Measurements from ENCODE around the gene SLC2A4RG. TPM values are rescaled to one million over a fixed set of nuclear protein-coding genes. Genes with fewer than 3 reads are reported as not detected.

The SLC2A4RG gene
- total and polyA plus RNA-seq, 2 of the 13 experiments (the other 11 are each of a cell fraction or from before 2014, with no cell fraction given), result 91.4 to 95.9 TPM

DNA sequence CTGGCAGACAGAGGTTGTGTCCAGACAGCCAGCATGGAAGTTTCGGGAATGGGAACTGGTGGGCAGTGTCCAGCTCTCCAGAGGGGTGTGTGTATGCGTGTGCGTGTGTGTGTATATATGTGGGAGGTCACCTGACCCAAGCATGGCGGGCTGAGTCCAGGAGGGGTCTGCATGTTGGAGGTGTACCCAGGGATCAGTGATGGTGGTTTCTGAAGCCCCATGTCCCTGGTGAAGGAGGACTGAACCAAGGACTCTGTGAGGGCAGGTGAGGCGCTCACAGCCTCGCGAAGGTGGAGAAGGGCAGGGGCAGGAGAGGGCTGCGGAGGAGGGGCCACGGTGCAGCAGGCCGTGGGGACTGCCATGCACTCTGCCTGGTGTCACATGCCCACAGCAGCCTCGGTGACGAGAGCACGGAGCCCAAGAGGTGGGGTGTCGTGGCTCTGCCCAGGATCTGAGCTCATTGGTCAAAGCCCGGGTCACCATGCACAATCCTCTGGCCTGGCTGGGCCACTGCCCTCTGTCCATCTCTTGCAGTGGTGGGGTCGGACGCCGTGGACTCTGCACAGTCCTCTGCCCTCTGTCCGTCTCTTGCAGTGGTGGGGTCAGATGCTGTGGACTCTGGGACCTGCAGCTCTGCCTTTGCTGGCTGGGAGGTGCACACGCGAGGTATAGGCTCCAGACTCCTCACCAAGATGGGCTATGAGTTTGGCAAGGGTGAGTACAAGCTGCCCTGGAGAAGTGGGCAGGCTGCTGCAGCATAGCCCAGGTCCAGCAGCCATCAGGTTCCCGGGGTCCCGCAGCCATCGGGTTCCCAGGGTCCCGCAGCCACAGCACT is 5.2 kb upstream of the SLC2A4RG start (continued):
- TF ChIP-seq, protein P1, sequence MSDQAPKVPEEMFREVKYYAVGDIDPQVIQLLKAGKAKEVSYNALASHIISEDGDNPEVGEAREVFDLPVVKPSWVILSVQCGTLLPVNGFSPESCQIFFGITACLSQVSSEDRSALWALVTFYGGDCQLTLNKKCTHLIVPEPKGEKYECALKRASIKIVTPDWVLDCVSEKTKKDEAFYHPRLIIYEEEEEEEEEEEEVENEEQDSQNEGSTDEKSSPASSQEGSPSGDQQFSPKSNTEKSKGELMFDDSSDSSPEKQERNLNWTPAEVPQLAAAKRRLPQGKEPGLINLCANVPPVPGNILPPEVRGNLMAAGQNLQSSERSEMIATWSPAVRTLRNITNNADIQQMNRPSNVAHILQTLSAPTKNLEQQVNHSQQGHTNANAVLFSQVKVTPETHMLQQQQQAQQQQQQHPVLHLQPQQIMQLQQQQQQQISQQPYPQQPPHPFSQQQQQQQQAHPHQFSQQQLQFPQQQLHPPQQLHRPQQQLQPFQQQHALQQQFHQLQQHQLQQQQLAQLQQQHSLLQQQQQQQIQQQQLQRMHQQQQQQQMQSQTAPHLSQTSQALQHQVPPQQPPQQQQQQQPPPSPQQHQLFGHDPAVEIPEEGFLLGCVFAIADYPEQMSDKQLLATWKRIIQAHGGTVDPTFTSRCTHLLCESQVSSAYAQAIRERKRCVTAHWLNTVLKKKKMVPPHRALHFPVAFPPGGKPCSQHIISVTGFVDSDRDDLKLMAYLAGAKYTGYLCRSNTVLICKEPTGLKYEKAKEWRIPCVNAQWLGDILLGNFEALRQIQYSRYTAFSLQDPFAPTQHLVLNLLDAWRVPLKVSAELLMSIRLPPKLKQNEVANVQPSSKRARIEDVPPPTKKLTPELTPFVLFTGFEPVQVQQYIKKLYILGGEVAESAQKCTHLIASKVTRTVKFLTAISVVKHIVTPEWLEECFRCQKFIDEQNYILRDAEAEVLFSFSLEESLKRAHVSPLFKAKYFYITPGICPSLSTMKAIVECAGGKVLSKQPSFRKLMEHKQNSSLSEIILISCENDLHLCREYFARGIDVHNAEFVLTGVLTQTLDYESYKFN (CRISPR knock-in tag; conservative IDR thresholded peaks at IDR 0.05), result peak; percentile 73; the same call in 1 of the 2 replicates
- TF ChIP-seq ZNF430 (CRISPR knock-in tag; IDR thresholded peaks at IDR 0.05) (no peak), ZNF792 (CRISPR knock-in tag; IDR thresholded peaks at IDR 0.05) (no peak), TRIM24 (CRISPR knock-in tag; IDR thresholded peaks at IDR 0.05) (no peak), TSC22D2 (CRISPR knock-in tag; IDR thresholded peaks at IDR 0.05; ENCODE audit: borderline replicate concordance) (no peak), MBNL3 (CRISPR knock-in tag; conservative IDR thresholded peaks at IDR 0.05) (no peak), POLR2A (IDR thresholded peaks at IDR 0.05; ENCODE audit: insufficient read depth in 1 of 2, low read depth in 2 of 2, low read length in 2 of 2) (peak in 1 of 2 experiments; percentile 29; a peak in 2 of 4 replicates), ZNF598 (CRISPR knock-in tag; IDR thresholded peaks at IDR 0.05; ENCODE audit: borderline replicate concordance) (0 out of 2 replicates have a peak, but pooled peaks have one; percentile 48), JUND (CRISPR knock-in tag; IDR thresholded peaks at IDR 0.05) (peak; percentile 25; the same call in 1 of the 2 replicates), ZIK1 (CRISPR knock-in tag; IDR thresholded peaks at IDR 0.05; ENCODE audit: borderline replicate concordance, low read depth) (0 out of 2 replicates have a peak, but pooled peaks have one; percentile 29), RAD21 (CRISPR knock-in tag; IDR thresholded peaks at IDR 0.05) (0 out of 2 replicates have a peak, but pooled peaks have one; percentile 30), ZNF746 (CRISPR knock-in tag; IDR thresholded peaks at IDR 0.05) (peak; percentile 27; the same call in 1 of the 2 replicates), GPBP1L1 (CRISPR knock-in tag; IDR thresholded peaks at IDR 0.05) (no peak), ZKSCAN5 (CRISPR knock-in tag; IDR thresholded peaks at IDR 0.05) (no peak), ZNF296 (CRISPR knock-in tag; conservative IDR thresholded peaks at IDR 0.05) (peak; percentile 93), SMC3 (IDR thresholded peaks at IDR 0.05; ENCODE audit: low read length) (no peak), ZNF563 (CRISPR knock-in tag; IDR thresholded peaks at IDR 0.05) (0 out of 2 replicates have a peak, but pooled peaks have one; percentile 6), ZNF224 (CRISPR knock-in tag; IDR thresholded peaks at IDR 0.05) (no peak), ZNF383 (CRISPR knock-in tag; IDR thresholded peaks at IDR 0.05; ENCODE audit: borderline replicate concordance) (no peak)
- TF ChIP-seq, protein P2, sequence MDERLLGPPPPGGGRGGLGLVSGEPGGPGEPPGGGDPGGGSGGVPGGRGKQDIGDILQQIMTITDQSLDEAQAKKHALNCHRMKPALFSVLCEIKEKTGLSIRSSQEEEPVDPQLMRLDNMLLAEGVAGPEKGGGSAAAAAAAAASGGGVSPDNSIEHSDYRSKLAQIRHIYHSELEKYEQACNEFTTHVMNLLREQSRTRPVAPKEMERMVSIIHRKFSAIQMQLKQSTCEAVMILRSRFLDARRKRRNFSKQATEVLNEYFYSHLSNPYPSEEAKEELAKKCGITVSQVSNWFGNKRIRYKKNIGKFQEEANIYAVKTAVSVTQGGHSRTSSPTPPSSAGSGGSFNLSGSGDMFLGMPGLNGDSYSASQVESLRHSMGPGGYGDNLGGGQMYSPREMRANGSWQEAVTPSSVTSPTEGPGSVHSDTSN (CRISPR knock-in tag; IDR thresholded peaks at IDR 0.05), result peak; percentile 35; the same call in 1 of the 2 replicates
- TF ChIP-seq, protein P3, sequence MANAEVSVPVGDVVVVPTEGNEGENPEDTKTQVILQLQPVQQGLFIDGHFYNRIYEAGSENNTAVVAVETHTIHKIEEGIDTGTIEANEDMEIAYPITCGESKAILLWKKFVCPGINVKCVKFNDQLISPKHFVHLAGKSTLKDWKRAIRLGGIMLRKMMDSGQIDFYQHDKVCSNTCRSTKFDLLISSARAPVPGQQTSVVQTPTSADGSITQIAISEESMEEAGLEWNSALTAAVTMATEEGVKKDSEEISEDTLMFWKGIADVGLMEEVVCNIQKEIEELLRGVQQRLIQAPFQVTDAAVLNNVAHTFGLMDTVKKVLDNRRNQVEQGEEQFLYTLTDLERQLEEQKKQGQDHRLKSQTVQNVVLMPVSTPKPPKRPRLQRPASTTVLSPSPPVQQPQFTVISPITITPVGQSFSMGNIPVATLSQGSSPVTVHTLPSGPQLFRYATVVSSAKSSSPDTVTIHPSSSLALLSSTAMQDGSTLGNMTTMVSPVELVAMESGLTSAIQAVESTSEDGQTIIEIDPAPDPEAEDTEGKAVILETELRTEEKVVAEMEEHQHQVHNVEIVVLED (CRISPR knock-in tag; IDR thresholded peaks at IDR 0.05; ENCODE audit: borderline replicate concordance), result no peak

Data from HepG2 (cell line).